ENCODE results near the gene SS18L1.
A peak's percentile ranks its signal among the peaks of the same experiment; 100 is the strongest.

The SS18L1 gene

DNA sequence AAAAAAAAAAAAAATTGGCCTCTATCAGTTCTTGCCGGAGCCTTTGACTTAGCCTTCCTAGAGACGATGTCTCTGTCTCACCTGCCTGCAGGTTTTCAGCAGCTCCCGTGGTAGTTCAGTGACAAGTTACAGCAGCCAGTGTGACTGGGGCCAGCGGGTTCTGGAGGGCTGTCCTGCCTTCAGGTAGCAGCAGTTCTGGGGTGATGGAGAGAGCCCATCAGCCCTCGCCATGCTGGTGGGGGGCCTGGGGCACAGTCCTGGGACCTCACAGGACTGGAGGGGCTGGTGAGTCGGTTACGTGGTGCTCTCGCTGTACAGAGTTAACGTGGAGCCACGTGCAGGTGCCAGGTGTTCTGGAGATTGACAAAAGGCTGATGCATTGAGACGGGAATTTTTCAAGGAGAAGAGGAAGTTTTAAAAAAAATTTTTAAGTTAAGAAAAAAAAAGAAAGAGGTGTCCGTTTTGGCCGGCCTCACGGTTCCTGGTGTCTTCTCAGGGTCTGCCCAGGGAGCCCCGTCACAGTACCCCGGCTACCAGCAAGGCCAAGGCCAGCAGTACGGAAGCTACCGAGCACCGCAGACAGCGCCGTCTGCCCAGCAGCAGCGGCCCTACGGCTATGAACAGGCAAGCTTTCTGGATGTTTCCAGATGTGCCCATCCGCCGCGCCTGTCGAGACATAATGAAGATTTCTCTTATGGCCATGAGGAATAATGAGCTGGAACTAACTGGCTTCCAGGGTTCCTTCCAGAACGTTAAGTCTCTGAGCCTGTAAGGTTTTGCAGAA is 30.6 kb downstream of the SS18L1 start:
- DNase-seq (ENCODE audit: low read depth in 3 of 3), result no peak

DNA sequence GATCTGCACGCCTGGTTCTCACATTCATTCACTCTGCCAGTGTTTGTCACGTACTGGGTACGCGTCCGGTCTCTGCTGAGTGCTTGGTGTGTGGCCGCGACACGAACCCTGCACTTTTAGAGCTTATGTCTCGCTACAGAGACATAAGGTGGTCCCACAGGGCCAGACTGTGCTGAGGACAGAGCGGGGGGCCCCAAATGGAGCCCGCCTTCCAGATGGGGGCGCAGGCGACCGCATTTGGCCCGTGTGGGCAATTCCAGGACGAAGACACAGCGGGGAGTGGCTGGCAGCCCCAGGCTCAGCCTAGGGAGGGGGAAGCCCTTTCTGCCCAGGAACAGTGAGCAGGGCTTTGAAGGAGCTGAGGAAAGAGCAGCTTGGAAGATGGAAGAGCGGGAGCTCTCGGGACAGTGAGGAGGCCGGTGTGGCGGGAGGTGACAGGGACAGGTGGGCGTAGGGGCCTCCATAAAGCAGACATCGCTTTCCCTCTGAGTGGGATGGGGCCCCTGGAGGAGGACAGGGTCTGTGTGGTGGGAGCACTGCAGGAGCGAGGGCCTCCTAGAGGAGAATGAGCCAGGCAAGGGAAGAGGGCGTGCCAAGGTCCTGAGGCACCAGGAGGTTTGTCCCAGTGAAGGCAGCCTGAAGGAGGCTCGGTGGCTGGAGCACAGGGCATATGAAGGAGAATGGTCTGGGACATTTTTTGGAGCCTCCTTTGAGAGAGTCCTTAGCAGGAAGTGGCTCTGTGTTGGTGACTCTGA is 31.5 kb downstream of the SS18L1 start:
- no peak for DNase-seq (ENCODE audit: low read depth in 3 of 3)

DNA sequence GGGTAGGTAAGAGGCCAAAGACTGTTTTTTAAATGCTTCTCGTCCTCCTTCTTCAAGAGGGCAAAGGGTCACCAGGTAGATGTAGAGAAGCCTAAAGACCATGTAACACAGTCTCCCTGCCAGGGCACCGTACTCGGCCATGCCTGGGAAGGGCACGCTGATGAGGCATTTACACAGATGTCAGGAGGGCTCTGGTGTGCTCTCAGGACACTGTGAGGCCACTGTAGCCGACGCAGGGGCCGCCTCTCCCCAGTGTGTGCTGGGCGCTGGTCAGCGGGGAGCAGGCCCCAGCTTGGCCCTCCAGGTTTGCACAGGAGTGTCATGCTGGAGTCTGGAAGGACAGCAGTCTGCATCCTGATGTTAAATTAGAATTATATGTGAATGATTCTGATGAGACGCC is 32.1 kb downstream of the SS18L1 start:
- no peak for DNase-seq (ENCODE audit: low read depth in 3 of 3)

DNA sequence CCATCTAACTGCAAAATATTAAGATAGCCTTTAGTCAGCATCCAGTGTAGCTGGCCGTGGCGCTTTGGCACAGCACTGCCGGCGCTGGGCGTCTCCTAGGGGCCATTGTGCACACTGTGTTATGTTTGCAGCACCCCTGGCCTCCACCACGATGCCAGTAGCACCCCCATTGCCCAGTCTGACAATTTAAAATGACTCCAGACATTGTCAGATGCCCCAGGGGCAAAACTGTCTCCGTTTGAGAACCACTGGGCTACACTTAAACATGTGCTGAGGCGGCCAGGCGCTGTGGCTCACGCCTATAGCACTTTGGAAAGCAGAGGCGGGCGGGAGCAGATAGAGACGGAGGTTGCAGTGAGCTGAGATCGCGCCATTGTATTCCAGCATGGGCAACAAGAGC is 33.3 kb downstream of the SS18L1 start:
- no peak for DNase-seq (ENCODE audit: low read depth in 3 of 3)

DNA sequence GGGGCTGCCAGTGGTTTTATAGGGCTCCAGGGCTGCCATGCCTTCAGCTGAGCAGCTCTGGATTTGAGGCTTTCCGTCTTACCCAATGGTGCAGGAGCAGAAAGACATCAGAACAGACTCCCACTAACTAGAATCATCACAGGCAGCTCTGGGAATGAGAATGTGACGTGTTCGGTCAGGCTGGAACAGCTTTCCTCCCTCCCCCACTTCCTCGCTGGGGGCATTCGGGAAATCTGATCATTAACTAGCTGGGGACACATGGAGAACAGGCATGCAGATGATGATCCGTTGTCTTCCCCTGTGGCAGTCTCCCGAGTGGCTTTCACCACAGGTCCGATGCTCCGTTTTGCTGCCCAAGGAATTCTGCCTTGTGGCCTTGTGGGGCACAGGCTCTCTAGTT is 33.7 kb downstream of the SS18L1 start:
- DNase-seq (ENCODE audit: low read depth in 3 of 3), result no peak

DNA sequence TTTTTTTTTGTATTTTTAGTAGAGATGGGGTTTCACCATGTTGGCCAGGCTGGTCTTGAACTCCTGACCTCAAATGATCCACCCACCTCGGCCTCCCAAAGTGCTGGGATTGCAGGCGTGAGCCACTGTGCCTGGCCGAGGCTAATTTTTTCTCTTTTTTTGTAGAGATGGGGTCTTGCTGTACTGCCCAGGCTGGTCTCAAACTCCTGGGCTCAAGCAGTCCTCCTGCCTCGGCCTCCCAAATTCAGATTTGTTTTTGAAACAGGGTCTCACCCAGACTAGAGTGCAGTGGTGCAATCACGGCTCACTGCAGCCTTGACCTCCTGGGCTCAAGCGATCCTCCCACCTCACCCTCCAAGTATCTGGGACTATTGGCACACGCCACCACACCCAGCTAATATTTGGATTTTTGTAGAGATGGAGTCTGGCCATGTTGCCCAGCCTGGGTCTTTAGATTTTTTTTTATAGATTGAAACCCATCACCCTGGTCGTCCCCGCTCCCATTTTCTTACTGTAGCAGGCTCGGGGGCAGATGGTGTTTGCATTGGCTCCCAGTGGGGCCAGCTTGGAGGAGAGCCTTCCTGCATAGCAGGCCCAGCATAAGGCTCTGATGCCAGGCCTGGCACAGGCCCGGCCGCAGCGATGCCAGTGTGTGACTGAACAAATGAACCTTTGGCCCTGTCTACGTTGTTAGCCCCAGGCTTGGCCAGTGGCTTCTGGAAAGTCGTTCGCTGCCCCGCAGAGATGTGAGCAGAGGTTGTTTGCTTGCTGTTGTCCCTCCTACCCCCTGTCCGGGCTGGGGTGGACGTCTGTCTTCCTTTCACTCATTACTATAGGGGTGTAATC is 35.0 kb downstream of the SS18L1 start:
- DNase-seq (ENCODE audit: low read depth in 3 of 3), result no peak

DNA sequence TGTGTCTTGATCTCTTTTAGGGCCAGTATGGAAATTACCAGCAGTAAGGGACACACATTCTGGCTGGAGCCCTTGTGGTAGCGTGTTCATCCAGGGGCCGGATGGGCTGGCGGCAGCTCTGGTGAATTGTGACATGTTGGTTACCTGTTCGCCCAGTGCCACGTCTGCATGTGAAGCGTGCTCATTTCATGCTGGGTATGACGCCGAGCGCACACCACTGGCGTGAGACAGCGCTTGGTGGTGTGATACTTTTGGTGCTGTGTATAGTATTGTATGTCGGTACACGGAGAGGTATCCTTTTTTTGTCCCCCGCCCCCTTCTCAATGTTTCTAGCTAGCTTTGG is 35.6 kb downstream of the SS18L1 start:
- no peak for DNase-seq (ENCODE audit: low read depth in 3 of 3)

DNA sequence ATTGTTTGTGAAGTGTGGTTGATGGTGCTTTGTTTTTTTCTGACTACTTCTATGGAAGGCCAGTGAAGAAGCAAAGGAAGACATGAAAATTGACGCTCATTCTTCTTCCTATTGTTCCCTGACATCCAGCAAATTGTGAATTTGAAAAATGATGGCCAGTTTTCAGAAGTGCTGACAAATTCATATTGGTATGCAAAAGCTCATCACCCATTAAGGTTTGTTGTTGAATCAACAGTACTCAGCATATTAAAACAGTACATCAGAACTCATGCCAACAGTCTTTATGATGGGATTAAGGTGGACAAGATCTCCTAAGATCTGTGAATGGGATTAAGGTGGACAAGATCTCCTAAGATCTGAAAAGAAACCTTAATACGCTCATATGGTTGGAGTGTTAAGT is 38.2 kb downstream of the SS18L1 start:
- DNase-seq (ENCODE audit: low read depth in 3 of 3), result no peak

DNA sequence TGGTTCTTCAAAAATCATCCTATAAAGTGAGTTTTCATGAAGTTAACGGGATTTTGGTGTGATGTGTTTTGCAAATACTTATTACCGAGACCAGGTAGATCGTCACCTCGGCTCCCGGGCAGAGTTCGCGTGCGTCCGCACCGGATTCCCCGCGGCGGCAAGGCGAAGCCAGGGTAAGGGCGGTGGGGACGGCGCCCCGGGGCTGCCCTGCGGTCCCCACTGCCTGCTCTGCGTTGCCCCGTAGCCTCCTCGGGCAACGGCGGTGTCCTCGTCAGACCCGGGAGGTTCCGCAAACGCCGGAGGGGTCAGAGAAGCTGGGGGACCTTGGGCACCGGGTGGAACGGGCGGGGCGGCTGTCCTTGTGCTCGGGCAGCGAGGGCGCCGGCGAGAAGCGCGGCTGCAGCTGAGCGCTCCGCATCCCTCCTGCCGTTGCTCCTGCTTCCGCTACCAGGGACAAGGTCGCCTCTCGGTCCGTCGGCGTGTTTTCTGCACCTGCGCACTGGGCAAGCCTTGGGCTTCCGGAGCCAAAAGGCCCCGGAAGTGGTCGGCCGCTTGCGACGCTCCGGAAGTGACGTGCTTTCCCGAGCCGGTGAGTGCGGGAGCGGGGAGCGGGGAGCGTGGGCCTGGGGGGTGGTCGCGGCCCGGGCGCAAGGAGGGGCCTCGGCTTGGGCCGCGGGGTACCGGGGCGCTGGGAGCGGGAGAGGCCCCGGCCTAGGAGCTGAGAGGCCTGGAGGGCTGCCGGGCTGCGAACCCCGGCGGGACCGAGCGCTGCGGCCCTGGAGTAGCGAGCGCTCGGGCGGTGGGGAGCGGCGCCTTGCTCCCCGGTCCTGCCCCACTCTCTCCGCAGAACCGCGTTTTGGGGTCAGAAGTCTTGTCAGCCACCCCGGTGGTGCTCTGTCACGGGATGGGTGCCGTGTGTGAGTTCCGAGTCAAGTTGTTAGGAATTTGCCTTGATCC is 39.2 kb downstream of the SS18L1 start, which contains the start of gene MTG2:
MTG2 (plus strand) TSS at position 560 of the 957 bp plus-strand sequence. CDS start 10,393 bp downstream, outside the sequence.
- peak; percentile 90 to 92 (median 90) for DNase-seq (ENCODE audit: low read depth in 3 of 3)

DNA sequence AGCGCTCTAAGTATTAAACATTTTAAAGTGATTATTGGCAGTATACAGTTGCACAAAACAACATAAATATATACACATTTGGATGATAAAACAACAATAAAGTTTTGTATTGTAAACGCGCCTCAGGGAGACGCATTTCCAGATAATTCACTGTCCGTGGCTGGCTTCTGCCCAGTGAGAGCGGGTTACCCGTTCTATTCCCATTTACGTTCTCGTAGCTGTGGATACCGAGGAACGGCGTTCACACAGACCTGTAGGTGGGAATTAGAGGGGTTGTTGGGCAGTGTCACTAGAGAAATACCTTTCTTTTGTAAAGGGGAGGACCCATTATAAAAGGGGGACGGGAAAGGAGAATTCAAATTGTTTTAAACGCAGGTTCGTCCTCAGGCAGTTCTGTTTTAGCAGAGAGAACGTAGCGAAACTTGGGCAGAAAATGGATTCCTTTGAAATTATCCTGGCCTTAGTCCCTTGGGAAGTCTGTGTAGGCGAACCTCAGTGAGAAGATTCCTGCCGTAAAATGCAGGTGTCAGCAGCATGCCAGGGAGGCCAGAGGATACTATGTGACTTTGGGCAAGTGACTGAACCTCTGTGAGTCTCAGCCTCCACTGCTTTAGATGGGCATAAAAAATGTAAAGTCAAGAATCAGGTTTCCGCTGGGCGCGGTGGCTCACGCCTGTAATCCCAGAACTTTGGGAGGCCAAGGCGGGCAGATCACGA is 40.0 kb downstream of the SS18L1 start:
- no peak for DNase-seq (ENCODE audit: low read depth in 3 of 3)

DNA sequence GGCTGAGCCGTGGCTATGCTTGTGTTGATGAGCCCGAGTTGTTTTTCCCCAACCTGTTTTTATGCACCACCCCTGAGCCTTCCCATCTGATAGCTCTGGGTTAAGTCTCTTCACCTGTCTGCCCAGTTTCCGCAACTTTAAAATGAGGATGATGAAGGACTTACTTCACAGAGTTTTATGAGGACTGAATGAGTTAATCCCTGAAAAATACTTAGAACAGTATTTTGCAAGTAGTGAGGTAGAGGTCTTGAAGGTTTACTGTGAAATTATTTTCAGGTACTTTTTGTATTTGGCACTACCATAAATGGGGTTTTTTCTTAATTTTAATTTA is 42.5 kb downstream of the SS18L1 start:
- DNase-seq (ENCODE audit: low read depth in 3 of 3), result no peak

DNA sequence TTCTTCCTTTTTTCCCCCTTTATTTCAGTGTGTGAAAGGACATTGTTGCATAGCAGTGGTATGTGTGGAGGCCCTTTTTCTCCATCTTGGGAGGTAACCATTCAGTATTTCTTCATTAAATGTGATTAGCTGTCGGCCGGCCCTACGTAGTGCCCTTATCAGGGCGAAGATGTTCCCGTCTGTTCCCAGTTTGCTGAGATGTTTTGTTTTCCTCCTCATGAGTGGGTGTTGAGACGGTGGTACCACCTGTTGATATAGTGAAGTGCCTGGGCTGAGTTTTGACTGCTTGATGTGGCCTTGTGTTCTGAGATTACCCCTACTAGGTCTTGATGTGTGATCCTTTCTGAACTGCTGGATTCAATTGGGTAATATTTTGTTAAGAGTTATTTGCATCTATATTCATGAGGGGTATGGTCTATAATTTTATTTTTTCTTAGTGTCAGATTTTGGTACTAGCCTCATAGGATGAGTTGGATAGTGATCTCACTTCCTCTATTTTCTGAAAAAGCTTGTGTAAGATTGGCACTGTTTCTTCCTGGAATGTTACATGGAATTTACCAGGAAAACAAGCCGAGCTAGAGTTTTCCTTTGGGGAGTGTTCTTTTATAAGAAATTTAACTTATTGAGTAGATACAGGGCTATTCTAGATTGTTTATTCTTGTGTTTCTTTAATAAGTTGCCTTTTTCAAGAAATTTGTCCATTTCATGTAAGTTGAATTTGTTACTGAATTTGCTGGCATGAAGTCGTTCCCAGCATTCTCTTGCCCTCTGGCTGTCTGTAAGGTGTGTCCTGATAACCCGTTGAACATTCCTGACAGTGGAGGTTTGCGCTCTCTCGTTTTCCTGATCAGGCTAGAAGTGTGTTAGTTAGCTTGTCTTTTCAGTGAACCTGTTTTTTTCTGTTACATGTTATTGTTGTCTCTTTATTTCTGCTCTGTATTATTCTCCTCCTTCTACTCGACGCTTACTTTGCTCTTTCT is 43.6 kb downstream of the SS18L1 start:
- DNase-seq (ENCODE audit: low read depth in 3 of 3), result no peak

DNA sequence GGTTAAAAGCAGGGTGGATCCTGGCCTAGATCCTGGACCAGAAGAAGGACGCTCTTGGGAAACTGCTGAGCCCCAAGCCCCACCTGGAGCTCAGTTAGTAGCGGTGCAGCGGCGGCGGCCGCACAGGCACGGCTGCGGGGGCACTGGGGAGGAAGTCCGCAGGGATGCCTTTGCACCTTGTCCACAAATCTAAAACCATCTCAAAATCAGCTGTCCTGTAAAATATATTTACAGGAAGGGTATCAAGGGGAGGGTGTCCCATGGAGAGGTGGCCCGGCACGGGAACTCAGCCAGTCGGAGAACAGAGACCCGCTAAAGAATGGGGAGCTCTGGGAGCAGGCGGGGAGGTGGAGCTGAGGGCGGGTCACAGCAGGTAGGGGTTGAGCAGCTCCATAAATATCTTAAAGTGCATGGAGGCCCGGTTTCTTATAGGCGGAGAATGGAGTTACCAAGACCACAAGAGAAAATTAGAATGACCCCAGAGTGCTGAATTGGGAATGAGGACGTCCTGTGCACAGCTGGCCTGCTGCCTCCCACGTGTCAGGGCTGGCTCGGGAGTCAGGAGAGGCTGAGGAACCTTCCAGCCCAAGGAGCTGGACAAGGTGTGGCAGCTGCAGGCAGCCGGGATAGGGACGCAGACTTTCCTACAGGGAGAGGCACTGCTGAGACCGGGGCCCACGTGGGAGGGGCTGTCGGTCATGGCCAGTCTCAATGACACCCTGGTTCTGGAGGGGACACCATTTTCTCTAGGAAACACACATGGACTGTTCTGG is 47.3 kb downstream of the SS18L1 start:
- no peak for DNase-seq (ENCODE audit: low read depth in 3 of 3)

DNA sequence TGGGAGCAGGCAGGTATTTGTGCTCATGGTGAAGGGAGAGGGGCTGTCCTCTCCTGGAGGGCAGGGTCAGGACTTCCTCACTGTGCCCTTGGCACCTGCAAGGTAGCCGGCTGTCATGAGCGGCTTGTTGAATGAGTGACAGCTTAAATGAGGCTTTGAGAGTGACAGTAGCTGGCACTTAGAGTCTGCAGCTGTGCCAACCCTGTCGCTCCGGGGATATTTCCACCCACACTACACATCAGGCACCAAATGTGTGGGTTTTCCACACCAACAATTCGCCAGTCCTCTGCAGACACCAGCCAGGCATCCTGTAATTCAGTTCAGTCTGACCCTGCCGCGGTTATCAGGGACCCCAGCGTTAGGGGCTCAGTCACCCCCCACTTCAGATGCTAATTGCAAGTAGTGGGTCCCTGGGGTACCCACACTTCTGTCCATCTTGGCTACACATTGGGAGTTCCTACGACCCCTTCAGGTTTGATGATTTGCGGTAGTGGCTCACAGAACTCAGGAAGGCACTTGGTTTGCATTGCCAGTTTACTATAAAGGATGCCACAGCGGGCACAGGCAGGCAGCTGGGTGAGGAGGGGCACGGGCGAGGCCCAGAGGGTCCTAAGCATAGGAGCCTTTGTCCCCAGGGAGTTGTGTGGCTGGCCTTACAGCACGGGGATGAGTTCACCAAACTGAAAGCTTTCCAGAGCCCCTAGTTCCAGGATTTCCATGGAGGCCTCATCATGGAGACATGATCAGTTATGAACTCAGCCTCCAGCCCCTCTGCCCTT is 48.4 kb downstream of the SS18L1 start:
- DNase-seq (ENCODE audit: low read depth in 3 of 3), result no peak

DNA sequence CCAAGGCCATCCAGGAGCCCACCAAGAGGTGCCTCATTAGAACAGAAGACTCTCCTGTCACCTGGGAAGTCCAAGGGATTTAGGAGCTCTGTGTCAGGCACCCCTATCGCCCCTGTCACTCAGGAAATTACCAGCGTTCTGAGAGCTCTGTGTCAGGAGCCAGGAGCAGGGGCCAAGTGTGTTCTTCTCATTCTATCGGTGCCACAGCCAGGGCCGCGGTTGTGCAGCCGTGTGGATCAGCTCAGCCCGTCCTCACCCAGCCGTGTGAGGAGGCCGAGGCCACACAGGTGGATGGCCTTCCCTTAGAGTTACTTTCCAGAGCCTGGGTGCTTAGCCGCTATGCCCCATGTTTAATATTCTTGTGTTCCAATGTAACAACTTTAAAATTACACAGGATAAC is 49.1 kb downstream of the SS18L1 start:
- DNase-seq (ENCODE audit: low read depth in 3 of 3), result no peak

DNA sequence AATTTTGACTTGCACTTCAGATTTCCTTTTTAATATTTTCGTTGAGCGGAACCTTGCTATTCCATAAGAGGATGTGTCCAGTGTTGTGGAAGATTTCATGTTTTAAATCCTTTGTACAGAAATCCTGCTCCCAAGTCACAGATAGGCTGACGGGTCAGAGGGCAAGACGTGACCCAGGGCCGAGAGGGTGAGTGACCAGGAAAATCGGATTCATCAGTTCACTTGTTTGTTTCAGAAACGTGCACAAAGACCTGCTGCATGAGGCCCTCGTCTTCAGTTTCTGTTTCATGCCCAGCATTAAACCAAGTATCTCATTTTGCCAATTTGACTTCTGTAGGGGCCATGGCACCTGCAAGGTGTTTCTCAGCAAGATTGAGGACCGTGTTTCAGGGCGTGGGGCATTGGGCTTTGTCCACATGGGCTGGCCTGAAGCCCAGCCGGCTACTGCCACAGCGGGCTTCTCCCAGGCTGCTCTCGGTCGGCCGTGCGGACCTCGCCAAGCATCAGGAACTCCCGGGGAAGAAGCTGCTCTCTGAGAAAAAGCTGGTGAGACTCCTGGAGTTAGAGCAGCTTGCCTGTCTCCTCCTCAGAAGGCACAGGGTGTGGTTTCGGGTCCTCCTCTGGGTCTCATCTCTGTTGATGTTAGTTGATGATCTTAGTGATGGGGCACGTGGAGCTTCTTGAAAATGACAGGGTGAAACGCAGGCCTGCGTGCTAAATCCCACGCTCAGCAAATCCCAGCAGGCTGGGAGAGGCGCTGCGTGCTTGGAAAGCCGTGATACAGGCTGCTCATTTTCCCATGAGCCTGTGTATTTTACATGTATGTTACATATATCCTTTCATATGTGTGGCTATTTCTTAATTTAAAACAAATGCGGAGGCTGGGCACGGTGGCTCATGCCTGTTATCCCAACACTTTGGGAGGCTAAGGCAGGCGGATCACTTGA is 49.8 kb downstream of the SS18L1 start:
- DNase-seq (ENCODE audit: low read depth in 3 of 3), result no peak

DNA sequence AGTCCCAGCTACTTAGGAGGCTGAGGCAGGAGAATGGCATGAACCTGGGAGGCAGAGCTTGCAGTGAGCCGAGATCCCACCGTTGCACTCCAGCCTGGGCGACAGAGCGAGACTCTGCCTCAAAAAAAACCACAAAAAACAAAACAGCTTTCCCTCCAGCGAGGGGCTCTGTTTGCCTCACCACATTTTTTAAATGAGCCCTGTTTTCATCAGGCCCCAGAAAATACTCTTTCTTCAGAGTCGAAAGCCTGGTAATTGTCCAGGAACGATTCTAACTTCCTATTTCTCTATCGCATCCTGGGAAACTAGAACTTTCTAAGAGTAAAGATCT is 51.5 kb downstream of the SS18L1 start:
- DNase-seq (ENCODE audit: low read depth in 3 of 3), result no peak
